ENCODE results near the gene TMEM8B.

The TMEM8B gene

GRCh38 chr9:35814106-35814840 is 14.8 kb upstream of the TMEM8B start:
- peak; percentile 18 for TF ChIP-seq CTCF (IDR thresholded peaks at IDR 0.05; ENCODE audit: control extremely low read depth, extremely low read depth, low read depth, missing control alignments)
- DNase-seq (ENCODE audit: extremely low spot score) = peak; percentile 48
- CTCF ChIA-PET = interaction anchor here (0.6 to 6.2 kb wide), 20 partner anchors 8 to 214 kb away, joined by 3 to 58 read pairs (median 4); partner anchors contain the start of genes FAM221B, RGP1 and TMEM8B
- POLR2A ChIA-PET = interaction anchor here (1.0 to 1.2 kb wide), 2 partner anchors 44 to 82 kb away, joined by 3 to 4 read pairs; partner anchors contain the start of genes CREB3 and TLN1

GRCh38 chr9:35814841-35815543 is 14.0 kb upstream of the TMEM8B start, which contains the start of gene HINT2:
Gene HINT2, minus strand, starts transcription at chr9:35815042. Its CDS starts 63 bp downstream, at chr9:35814979.
- POLR2A ChIA-PET = interaction anchor here (0.7 to 1.2 kb wide), 3 partner anchors 43 to 1980 kb away, joined by 3 to 4 read pairs (median 3); partner anchors contain the start of genes CREB3 and TLN1

GRCh38 chr9:35816708-35817107 is 12.3 kb upstream of the TMEM8B start:
- no peak for TF ChIP-seq CTCF (IDR thresholded peaks at IDR 0.05; ENCODE audit: control extremely low read depth, extremely low read depth, low read depth, missing control alignments)
- POLR2A ChIA-PET = no interaction called here
- DNase-seq (ENCODE audit: extremely low spot score) = no peak
- CTCF ChIA-PET = interaction anchor here (0.6 to 1.4 kb wide), 2 partner anchors 8 to 10 kb away, joined by 3 to 6 read pairs; no protein-coding TSS in a partner anchor

More at GRCh38 chr9:35814841-35815543, 14.0 kb upstream of the TMEM8B start, which contains the start of gene HINT2:
- peak; percentile 95 for DNase-seq (ENCODE audit: extremely low spot score)
- CTCF ChIA-PET = interaction anchor here (0.7 to 6.2 kb wide), 15 partner anchors 8 to 215 kb away, joined by 3 to 58 read pairs (median 5); partner anchors contain the start of gene RGP1
- TF ChIP-seq CTCF (IDR thresholded peaks at IDR 0.05; ENCODE audit: control extremely low read depth, extremely low read depth, low read depth, missing control alignments) = no peak

GRCh38 chr9:35818341-35818740 is 10.7 kb upstream of the TMEM8B start:
- POLR2A ChIA-PET = no interaction called here
- TF ChIP-seq CTCF (IDR thresholded peaks at IDR 0.05; ENCODE audit: control extremely low read depth, extremely low read depth, low read depth, missing control alignments) = no peak
- DNase-seq (ENCODE audit: extremely low spot score) = no peak
- CTCF ChIA-PET = interaction anchor here (1.0 kb wide), 1 partner anchor 8 kb away, joined by 5 read pairs; no protein-coding TSS in a partner anchor

GRCh38 chr9:35820076-35820475 is 9.0 kb upstream of the TMEM8B start:
- no peak for TF ChIP-seq CTCF (IDR thresholded peaks at IDR 0.05; ENCODE audit: control extremely low read depth, extremely low read depth, low read depth, missing control alignments)
- ChIA-PET POLR2A (no interaction called here), CTCF (interaction anchor here (1.2 to 3.2 kb wide), 3 partner anchors 30 to 123 kb away, joined by 4 to 12 read pairs (median 5); no protein-coding TSS in a partner anchor)
- DNase-seq (ENCODE audit: extremely low spot score) = no peak

GRCh38 chr9:35822926-35823325 is 6.1 kb upstream of the TMEM8B start:
- DNase-seq (ENCODE audit: extremely low spot score) = no peak
- no peak for TF ChIP-seq CTCF (IDR thresholded peaks at IDR 0.05; ENCODE audit: control extremely low read depth, extremely low read depth, low read depth, missing control alignments)
- POLR2A ChIA-PET = no interaction called here
- CTCF ChIA-PET = interaction anchor here (1.0 to 3.4 kb wide), 7 partner anchors 8 to 176 kb away, joined by 3 to 13 read pairs (median 3); partner anchors contain the start of genes HINT2 and SPAG8

Data from GM10248 (cell line).